Tongue (tissue), 2 donors: ENCODE data around the gene ABTB2. TPM values are rescaled to one million over a fixed set of nuclear protein-coding genes. Genes with fewer than 3 reads are reported as not detected.

Experiments
- DNase-seq: peaks from one replicate; pipeline ENCODE4 v3.0.0-alpha.2; 2015
- total RNA-seq: library from RNA; depleted of rRNA; stranded (reverse); fragments of >200 nt; gene quantifications from one replicate; pipeline ENCODE4 v1.2.3, GENCODE V29; 2014

ABTB2 gene
- total RNA-seq, 1 donor from 2014 or later: 19.9 TPM

DNA sequence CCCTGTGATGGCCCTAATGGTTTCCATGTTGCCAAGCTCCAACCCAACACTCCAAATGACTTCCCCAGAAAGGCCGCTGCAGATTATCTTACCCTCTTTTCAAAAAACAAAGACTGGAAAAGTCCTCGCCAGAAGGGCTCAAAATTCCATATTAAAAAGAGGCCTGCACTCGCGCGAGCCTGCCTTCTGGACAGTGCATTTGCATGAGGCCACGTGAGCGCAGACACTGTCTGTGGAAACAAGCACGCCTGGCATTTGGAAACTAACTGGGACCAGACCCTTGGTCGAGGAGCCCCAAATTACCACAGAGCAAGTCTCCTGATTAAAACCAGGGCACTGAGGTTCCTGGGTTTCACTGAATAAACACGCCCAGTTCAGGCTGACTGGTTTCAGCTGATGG lies 42.9 kb downstream of the ABTB2 start:
- no peak for DNase-seq

DNA sequence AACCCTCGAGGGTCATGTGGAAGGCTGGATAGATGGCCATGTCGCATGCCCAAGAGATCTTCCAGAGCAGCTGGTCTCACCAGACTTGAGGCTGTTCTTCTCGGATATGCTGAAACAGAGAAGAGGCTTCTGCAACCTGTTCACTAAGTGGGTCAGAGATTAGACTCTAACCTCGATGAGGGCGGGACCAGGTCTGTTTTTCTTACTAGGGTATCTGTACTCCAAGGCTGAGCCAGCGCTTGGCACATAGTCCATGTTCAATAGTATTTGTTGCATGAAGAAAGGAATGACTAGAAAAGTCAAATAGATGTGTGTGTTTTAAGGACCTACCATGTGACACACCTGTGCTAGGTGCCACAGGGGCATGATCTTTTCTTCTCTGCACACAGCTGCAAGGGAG lies 43.6 kb downstream of the ABTB2 start:
- DNase-seq: no peak

GRCh38 chr11:34313099-34313517 lies 44.7 kb downstream of the ABTB2 start:
- peak; percentile 69 for DNase-seq

GRCh38 chr11:34311126-34311525 lies 46.7 kb downstream of the ABTB2 start:
- peak; percentile 76 for DNase-seq

DNA sequence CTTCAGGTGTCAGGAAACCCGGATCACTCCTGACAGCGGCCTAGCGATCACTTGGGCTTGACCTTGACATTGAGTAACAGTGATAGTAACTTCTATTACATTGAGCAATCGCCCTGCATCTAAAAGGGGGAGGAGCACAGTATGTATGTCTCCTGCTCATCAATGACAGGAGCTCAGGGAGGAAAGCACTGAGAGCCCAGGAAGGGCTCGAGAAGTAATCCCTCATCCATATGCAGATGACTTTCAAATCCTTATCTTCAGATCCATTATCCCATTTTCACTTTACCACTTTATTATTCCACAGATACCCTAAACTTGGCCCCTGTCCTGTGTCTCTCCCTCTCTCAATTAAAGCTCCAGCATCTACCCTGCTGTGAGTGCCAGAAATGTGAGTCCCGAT lies 47.8 kb downstream of the ABTB2 start:
- DNase-seq: no peak

DNA sequence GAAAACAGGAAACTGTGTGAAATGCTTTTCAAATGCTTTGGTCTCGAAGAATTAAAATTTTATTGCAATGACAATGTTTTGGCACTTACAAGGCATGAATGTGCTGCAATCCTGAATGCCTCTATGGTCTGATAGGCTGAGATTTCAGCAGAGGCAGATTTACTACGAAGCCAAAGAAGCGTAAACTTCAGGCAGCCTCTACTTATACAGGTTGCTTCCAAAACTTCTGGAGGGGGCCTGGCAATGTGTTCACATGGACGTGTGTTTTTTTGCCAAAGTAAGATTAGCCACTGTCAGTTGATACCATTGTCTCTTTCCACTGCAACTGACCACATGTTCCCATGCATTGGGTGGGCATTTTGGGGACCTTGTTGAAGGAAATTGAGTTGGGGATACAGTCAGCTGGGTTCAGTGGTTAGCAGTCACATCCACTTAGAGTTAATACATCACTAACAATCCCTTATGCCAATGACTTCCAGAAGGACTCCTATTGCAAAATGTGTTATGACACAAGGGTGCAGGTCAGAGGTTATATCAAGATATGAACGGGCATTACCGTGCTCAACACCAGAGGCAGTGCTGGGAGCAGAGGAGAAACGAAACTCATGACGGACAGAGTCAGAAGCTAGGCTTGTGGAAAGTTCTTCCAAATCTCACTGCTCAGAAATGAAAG lies 48.8 kb downstream of the ABTB2 start:
- no peak for DNase-seq

GRCh38 chr11:34308049-34308912 lies 49.5 kb downstream of the ABTB2 start:
- no peak for DNase-seq

- DNase-seq: no peak
These were observed 52.0 kb downstream of the ABTB2 start for GRCh38 chr11:34305780-34306179.

- DNase-seq: no peak
These were observed 52.6 kb downstream of the ABTB2 start for GRCh38 chr11:34305193-34305592.

DNA sequence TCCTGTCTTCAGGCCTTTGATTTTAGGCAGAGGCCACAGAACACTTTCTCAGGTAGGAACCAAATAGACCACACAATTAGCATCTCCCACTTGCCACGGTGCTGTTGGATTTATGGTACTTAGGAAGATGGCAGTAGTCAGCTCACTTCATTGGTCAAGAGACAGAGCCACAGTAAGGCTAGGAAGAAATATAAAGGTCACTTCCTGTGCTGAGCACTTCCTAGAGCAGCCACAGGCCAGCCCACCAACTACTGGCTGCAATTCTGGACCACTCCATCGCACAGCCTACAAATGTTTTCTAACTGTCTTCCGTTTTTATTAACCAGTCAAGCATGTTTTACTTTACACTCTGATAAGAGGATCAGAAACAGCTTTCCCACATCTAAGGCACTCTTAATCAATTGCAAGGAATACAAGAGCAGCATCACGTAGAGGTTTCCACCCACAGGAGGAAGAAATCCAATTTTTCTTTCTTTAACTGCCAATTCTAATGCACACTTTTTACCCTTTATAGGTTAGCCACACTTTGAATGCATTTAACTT lies 54.7 kb downstream of the ABTB2 start:
- DNase-seq: no peak

DNA sequence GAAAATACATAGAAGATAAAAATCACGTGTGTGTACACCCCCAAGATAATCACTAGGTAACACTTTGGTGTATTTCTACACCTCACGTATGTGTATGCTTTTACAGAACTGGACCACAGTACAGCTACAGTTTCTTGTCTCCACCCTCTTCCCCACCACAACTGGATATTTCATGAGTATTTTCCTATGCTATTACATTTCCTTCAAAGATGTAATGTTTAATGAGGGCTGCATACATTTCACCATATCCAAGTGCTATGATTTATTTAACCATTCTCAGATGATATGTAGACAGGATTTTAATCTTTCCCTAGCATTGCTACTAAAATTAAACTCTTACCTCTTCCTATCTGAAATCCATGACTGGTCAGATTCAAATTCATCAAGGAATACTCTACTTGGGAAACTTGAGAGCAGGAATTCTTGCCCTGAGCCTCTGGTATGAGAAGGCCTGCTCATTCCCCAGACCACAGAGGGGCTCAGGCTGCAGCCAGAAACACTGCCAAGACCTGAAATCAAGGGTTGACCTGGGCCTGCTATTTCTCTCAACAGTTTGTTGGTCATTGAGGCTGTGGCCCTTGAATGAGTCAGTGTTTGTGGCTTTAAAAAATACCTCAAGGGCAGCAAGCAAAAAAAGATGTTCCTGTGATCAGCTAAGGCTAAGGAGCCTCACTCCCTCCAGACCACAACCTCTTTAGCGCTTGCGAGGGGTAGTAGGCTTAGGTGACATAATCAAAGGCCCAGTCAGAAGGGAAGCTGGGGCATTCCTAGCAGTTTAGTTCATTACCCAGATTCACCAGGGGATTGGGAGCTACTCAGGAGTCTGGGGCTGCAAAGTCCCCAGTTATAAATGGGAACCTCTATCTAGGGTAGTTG lies 55.5 kb downstream of the ABTB2 start:
- DNase-seq: no peak

GRCh38 chr11:34300926-34301295 lies 56.9 kb downstream of the ABTB2 start:
- no peak for DNase-seq

GRCh38 chr11:34300026-34300925 lies 57.5 kb downstream of the ABTB2 start:
- DNase-seq: no peak

DNA sequence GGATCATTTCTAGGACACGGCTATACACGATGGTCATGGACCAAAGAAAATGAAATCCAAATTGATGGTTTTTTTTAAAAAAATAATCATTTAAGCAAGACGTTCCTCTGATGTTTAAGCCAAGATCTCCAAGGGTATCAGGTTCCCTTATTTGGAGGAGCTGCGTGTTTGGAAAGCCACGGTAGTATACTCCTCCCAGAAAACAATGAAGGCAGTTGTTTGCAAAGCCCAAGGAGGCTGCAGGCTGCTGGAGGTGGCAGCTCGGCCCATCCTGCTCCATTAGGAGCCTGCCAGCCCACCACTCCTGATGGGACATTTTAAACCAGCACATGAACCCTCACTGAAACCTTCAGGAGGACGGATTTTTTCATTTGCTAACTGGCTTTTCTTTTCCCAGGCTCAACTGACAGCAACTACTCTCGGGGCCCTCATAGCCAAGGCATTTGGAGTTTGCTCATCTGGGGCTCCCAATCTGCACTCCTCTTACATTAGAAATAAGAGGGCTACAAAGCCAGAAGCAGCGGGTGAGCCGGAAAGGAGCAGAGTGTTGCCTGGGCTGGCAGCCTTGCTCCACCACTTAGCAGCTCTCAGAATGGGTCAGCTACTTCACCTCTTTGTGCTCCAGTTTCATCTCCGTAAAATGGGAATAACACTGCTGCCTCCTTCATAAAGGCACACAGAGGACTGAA lies 58.4 kb downstream of the ABTB2 start:
- DNase-seq: peak; percentile 51

DNA sequence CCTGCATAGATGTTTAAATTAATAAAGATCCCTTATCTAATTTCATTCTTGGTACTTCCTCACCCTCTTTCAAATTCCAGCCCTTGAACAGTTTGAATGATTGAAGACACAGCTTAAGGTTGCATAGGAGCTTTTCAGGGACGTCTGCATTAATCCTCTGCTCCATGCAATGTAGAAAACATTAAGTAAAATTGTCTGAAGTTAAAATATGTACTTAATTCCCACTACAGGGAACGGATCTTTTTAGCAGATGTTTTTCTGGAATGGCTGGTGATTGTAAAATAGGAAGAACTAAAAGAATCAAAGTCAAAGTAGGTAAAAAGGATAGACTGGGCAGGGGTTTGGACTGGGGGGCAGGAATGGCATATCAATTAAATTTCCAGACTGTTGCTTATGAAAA lies 58.9 kb downstream of the ABTB2 start:
- no peak for DNase-seq

DNA sequence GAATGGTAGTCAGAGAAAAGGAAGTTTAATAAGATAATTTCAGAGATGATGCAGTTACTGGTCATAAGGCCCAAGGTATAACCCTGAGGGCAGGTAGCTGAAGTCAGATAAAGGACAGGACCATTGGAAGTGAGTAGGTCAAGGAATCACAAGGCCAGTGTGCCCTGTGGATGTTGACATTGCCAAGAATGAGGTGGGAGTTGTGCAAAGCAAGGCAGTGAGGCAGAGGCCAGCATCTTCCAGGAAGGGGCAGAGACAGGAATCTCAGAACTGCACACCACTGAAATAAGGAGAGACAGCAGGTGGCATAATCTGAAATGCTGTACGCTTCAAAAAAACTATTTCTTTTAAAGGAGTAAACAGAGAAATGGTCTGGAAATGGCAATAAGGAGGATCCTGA lies 61.4 kb downstream of the ABTB2 start:
- DNase-seq: no peak

- DNase-seq: no peak
These were observed 65.3 kb downstream of the ABTB2 start for GRCh38 chr11:34292546-34292945.

GRCh38 chr11:34292111-34292510 lies 65.7 kb downstream of the ABTB2 start:
- DNase-seq: no peak

GRCh38 chr11:34290926-34291325 lies 66.9 kb downstream of the ABTB2 start:
- no peak for DNase-seq

- DNase-seq: no peak
These were observed 69.3 kb downstream of the ABTB2 start for GRCh38 chr11:34288492-34288891.
